ENCODE measurements around the gene DCAF6. TPM values are rescaled to one million over a fixed set of nuclear protein-coding genes. Genes with fewer than 3 reads are reported as not detected.
A peak's percentile ranks its signal among the peaks of the same experiment; 100 is the strongest.

Gene DCAF6
- total RNA-seq, 1 experiment from 2014 or later: 41.9 TPM

DNA sequence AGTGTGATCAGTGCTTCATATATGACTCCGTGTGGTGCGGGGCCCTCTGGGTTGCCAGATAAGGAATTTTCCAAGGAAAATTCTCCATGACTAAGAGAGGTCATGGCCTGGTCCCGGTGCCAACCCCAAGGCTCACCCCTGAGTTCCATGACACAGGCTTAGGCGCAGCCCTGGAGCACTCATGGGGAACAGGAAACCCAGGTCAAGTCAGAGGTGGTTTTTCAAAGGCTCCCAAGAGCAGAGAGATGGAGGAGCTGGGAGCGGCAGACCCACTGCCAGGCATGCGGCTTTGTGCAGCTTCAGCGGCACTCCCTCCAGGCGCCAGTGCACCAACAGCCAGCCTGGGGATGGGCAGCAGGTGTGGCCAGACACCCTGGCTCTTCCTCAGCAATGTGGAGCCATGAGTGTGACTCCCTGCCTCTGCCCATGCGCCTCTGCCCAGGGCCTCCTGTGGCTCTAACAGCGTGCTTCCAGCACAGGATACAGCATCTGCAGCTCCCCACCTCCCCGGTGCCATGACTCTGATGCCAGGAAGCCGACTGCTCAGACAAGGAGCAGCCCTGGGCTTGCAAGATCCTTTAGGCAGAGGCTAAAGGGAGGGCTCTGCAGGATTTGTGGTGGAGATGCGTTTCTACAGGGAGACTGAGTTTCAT, 153.0 kb downstream of the DCAF6 start:
- peaks cover 76% of the 10 kb centered on the region for H3K36me3 Mint-ChIP-seq (ENCODE audit: insufficient read depth, unreplicated experiment)
- intact Hi-C loops (cut with micrococcal nuclease; ENCODE audit: unreplicated experiment): no loop called here
- H3K27me3 Mint-ChIP-seq (ENCODE audit: insufficient read depth, unreplicated experiment): no peaks in the 10 kb centered on the region
- ChIA-PET CTCF (no interaction called here), POLR2A (interaction anchor here (0.5 kb wide), 1 partner anchor 869 kb away, joined by 5 read pairs; no protein-coding TSS in a partner anchor)
- peak overlapping the region; percentile 52 for H3K27ac Mint-ChIP-seq (ENCODE audit: unreplicated experiment)
- Histone ChIP-seq H3K4me1 (no peaks in the 10 kb centered on the region), H3K4me3 (ENCODE audit: low read depth, low read length) (no peak overlapping the region), H3K36me3 (ENCODE audit: control insufficient read depth, insufficient read depth, low read length) (peaks cover 1% of the 10 kb centered on the region; the same call in 1 of the 2 replicates), H3K27me3 (replicated peaks; ENCODE audit: control insufficient read depth, insufficient read depth, low read length) (no peaks in the 10 kb centered on the region), H3K9me3 (no peaks in the 10 kb centered on the region)
- TF ChIP-seq, protein P1, sequence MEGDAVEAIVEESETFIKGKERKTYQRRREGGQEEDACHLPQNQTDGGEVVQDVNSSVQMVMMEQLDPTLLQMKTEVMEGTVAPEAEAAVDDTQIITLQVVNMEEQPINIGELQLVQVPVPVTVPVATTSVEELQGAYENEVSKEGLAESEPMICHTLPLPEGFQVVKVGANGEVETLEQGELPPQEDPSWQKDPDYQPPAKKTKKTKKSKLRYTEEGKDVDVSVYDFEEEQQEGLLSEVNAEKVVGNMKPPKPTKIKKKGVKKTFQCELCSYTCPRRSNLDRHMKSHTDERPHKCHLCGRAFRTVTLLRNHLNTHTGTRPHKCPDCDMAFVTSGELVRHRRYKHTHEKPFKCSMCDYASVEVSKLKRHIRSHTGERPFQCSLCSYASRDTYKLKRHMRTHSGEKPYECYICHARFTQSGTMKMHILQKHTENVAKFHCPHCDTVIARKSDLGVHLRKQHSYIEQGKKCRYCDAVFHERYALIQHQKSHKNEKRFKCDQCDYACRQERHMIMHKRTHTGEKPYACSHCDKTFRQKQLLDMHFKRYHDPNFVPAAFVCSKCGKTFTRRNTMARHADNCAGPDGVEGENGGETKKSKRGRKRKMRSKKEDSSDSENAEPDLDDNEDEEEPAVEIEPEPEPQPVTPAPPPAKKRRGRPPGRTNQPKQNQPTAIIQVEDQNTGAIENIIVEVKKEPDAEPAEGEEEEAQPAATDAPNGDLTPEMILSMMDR (IDR thresholded peaks at IDR 0.05; ENCODE audit: insufficient read depth in 1 of 2, low read depth in 1 of 2, low read length in 1 of 2, severe bottlenecking in 1 of 2, unreplicated experiment in 1 of 2): no peak
- no peaks in the 10 kb centered on the region for H3K9me3 Mint-ChIP-seq (ENCODE audit: unreplicated experiment)
- DNase-seq: no peak
- H3K4me3 Mint-ChIP-seq (ENCODE audit: unreplicated experiment): no peak overlapping the region
- no TSS peak for BruUV-seq (replicated peaks)
- peaks cover 9% of the 10 kb centered on the region for H3K4me1 Mint-ChIP-seq (ENCODE audit: low read depth, unreplicated experiment)

DNA sequence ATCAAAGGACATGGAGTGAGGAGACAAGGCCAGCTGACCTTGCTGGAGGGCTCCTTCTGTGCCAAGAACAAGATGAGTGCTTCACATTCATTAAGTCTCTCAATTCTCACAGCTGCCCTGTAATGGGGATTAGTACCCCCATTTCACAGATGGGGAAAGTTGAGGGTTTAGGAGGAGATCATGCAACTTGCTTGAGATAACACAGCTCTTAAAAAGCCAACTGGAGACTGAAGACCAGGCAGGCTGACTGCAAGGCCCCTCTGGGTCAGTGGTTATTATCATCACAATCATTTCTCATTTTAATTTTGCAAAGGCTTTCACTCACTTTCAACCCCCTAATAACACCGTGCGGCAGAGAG, 153.5 kb downstream of the DCAF6 start:
- TF ChIP-seq, protein P1 (IDR thresholded peaks at IDR 0.05; ENCODE audit: insufficient read depth in 1 of 2, low read depth in 1 of 2, low read length in 1 of 2, severe bottlenecking in 1 of 2, unreplicated experiment in 1 of 2): no peak
- H3K27ac Mint-ChIP-seq (ENCODE audit: unreplicated experiment): no peak overlapping the region
- ChIA-PET CTCF (no interaction called here), POLR2A (interaction anchor here (0.5 kb wide), 1 partner anchor 870 kb away, joined by 5 read pairs; no protein-coding TSS in a partner anchor)
- no peak overlapping the region for H3K4me3 Mint-ChIP-seq (ENCODE audit: unreplicated experiment)
- peaks cover 76% of the 10 kb centered on the region for H3K36me3 Mint-ChIP-seq (ENCODE audit: insufficient read depth, unreplicated experiment)
- BruUV-seq (replicated peaks): no TSS peak
- H3K4me1 Mint-ChIP-seq (ENCODE audit: low read depth, unreplicated experiment): peaks cover 9% of the 10 kb centered on the region
- Histone ChIP-seq H3K4me1 (no peaks in the 10 kb centered on the region), H3K36me3 (ENCODE audit: control insufficient read depth, insufficient read depth, low read length) (peaks cover 1% of the 10 kb centered on the region; the same call in 1 of the 2 replicates), H3K9me3 (no peaks in the 10 kb centered on the region), H3K4me3 (ENCODE audit: low read depth, low read length) (no peak overlapping the region), H3K27me3 (replicated peaks; ENCODE audit: control insufficient read depth, insufficient read depth, low read length) (no peaks in the 10 kb centered on the region)
- DNase-seq: no peak
- H3K9me3 Mint-ChIP-seq (ENCODE audit: unreplicated experiment): no peaks in the 10 kb centered on the region
- intact Hi-C loops (cut with micrococcal nuclease; ENCODE audit: unreplicated experiment): no loop called here
- no peaks in the 10 kb centered on the region for H3K27me3 Mint-ChIP-seq (ENCODE audit: insufficient read depth, unreplicated experiment)

DNA sequence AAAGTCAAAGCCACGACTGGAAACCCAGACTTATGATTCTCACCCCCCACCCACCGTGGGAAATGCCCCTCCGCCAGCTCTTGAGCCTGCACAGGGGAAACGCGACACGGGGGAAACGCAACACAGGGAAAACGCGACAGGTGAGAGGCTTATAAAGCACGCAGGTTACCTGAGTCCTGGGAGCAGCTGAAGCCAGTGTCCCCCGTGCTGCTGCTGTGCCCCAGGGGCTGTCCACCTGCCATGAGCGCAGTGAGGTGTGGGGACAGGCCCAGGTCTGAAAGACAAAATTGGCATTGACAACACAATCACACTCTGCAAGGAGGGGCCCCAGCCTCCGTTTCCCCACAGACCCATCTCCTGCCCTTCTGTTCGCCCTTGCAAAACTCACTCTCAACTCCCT, 153.9 kb downstream of the DCAF6 start:
- H3K4me3 Mint-ChIP-seq (ENCODE audit: unreplicated experiment): no peak overlapping the region
- ChIA-PET CTCF (no interaction called here), POLR2A (interaction anchor here (0.5 kb wide), 1 partner anchor 870 kb away, joined by 5 read pairs; no protein-coding TSS in a partner anchor)
- H3K4me1 Mint-ChIP-seq (ENCODE audit: low read depth, unreplicated experiment): peaks cover 9% of the 10 kb centered on the region
- BruUV-seq (replicated peaks): no TSS peak
- TF ChIP-seq, protein P1 (IDR thresholded peaks at IDR 0.05; ENCODE audit: insufficient read depth in 1 of 2, low read depth in 1 of 2, low read length in 1 of 2, severe bottlenecking in 1 of 2, unreplicated experiment in 1 of 2): no peak
- no peaks in the 10 kb centered on the region for H3K9me3 Mint-ChIP-seq (ENCODE audit: unreplicated experiment)
- peaks cover 1% of the 10 kb centered on the region; the same call in 1 of the 2 replicates for H3K36me3 ChIP-seq (ENCODE audit: control insufficient read depth, insufficient read depth, low read length)
- H3K27ac Mint-ChIP-seq (ENCODE audit: unreplicated experiment): no peak overlapping the region
- peaks cover 74% of the 10 kb centered on the region for H3K36me3 Mint-ChIP-seq (ENCODE audit: insufficient read depth, unreplicated experiment)
- no peak for DNase-seq
- no peak overlapping the region for H3K4me3 ChIP-seq (ENCODE audit: low read depth, low read length)
- H3K27me3 ChIP-seq (replicated peaks; ENCODE audit: control insufficient read depth, insufficient read depth, low read length): no peaks in the 10 kb centered on the region
- H3K4me1 ChIP-seq: no peaks in the 10 kb centered on the region
- intact Hi-C loops (cut with micrococcal nuclease; ENCODE audit: unreplicated experiment): no loop called here
- no peaks in the 10 kb centered on the region for H3K27me3 Mint-ChIP-seq (ENCODE audit: insufficient read depth, unreplicated experiment)
- no peaks in the 10 kb centered on the region for H3K9me3 ChIP-seq
